Epithelial cell of prostate (primary cell): ENCODE results near the gene FLNC.

Source experiments
- DNase-seq: peaks from one replicate; pipeline ENCODE4 v3.0.0-alpha.2; 2011; ENCODE audit warnings: low read depth, low spot score
- H3K27ac ChIP-seq: fragments of 450-650 bp; 2 replicates; pipeline ENCODE4 v1.5.1; 2017; ENCODE audit warnings: mild to moderate bottlenecking

FLNC gene

DNA sequence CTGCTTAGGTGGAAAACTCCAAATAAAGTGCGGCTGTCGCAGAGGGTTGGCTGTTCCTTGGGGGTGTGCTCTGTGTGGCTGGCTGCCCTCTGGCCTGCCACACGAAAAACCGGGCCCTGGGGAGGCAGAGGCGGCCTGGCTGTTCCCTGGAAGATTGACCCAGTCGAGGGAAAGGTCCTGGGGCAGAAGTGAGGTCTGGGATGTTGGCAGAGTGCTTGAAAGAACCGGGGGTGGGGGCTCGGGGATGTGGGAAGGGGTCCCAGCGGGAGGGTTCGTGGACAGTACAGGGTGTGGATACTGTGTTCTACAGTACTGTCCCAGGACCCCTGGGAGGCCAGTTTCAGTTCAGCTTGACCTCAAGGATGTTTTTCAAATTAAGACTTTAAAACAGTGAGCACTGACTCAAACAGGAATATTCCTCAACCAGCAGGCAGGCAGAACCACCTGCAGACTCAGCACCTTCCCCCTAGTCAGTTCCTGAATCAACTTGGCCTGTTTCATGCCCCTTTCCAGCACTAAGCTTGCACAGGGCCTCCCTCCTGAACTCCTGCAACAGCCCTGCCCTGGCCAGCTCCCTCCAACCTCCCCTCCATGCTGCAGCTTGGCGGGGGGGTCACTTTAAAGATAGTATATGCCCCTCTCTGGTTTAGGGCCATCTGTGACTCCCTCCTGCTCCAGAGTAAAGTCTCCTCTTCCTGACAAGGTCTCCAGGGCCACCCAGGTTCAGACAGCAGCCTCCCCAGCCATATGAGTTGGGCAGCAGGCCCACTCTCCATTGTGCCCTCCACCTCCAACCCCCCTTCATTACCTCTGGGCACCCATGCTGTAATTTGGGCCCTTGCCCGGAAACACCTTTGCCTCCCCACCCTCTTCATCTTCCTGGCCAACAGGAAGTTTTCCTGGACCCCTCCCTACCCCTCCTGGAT is 29.3 kb downstream of the FLNC start:
- DNase-seq, result no peak
- H3K27ac ChIP-seq, result no peak overlapping the region

DNA sequence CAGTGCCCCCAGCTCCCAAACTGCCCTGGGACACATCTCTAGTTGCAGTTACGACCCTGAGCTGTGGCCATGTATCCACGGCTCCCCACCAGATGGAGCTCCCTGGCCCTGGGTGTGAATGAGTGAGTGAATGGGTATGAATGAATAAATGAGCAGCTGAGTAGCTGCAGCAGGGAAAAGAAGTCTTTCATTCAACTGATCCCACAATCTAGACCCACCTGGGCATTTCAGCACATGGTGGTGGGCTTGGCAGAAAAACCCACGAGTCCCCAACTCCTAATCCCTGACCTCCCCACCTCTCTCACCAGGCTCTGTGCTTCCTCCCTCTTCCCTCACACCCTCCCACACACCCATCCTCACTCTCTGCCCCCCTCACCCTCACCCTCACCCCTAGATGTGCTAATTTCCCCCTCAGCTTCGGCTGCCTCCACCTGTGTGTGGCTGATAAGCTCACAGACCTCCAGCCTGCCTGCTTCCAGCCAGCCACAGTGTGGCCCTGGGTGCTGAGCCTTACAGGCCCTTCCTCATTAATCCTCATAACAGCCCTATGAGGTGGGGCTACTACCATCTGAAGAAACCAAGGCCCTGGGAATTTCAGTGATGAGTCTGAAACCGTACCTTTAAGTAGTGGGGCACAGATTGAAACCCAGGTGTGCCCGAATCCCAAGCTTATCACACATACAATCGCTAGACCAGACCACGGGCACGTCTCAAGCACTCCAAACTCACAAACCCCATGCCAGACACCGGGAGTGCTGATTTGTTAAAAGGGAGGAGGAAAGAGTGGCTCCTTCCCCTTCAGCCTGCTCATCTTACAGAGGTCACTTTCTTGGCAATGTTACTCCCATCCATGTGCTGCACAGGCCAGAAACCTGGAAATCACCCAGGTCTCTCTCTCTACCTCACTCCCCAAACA is 30.2 kb downstream of the FLNC start:
- DNase-seq, result no peak
- H3K27ac ChIP-seq, result no peak overlapping the region

DNA sequence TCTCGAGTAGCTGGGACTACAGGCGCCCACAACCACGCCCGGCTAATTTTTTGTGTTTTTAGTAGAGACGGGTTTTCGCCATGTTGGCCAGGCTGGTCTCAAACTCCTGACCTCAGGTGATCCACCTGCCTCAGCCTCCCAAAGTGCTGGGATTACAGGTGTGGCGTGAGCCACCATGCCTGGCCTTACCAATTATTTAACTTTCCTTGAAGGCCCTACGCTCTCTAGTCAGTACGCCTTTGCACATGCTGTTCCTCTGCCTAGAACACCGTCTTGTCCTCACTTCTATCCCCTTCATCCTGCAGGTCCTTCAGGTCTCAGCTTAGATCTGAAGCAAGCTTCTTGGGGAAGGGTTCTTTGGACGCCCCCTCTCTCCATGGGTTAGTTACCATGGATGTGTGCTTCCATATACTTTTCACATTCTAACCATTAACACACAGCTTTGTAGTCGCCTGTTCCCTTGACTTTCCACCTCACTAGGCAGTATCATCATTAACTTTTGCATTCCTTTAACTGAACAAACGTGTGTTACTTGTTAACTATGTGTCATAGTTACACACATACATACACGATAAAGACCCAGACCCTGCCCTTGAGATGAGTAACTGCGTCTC is 31.9 kb downstream of the FLNC start:
- DNase-seq, result no peak
- H3K27ac ChIP-seq, result no peak overlapping the region

DNA sequence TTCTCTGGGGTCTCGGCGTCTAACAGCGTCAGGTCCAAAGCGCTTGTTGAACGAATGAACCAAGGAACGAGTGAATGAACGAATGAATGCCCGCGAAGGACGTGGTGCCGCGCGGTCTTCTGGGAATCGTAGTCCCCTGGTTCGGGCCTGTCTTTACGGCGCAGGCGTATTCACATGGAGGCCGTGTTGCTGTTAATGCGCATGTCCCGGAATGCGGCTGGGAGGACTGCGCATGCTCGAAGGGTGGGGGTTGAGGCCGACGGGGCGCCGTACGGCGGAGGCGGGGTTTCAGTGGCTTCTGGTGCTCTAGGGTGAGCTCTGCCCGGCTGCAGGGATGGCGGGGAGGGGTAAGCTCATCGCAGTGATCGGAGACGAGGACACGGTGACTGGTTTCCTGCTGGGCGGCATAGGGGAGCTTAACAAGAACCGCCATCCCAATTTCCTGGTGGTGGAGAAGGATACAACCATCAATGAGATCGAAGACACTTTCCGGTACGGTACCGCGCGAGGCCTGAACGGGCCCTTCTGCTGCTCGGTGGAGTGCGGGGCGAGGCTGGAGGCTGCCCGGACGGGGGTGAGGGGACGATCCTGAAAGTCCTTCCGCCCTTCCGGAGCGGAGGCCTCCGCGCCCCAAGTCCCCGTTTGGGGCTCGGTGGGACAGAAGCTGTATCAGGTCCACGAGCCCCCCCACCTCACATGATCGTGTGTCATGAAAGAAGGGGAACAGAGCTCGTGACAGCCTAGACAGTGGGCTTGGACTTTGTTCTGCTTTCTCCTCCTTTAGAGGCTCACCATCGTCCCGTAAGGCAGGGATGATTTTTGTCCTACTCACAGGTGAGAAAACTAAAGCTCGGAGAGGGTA is 32.6 kb downstream of the FLNC start, which contains the start of gene ATP6V1F:
Gene ATP6V1F (plus strand): TSS at position 286 of the 862 bp plus-strand sequence. CDS start 49 bp downstream, at position 335.
- peak; percentile 66 for DNase-seq
- peak within 1 kb of the TSS; percentile 62 for H3K27ac ChIP-seq

DNA sequence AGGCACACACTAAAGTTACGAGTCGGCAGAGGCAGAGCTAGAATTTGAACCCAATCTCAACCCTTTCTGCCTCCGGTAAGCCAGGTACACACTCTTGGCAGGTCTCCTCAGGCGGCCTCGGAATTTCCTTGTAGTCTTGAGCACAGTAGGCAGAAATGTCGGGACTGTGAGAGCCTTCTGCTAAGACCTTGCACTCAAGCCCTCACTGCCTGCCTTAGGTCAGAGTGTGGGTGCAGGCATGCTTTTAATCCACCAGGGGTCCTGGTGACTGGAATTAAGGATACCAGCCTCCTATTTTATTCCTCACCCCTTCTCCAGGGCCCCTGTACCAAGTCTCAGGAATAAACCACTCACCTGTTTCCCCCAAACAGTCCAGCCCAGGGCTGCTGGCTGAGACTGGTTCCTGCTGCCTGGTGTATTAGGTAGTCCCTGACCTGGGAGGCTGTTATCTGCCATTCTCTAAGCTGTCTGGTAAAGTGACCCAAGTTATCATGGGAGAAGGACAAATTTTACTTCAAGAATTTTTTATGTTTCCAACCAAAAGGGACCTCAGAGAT is 33.3 kb downstream of the FLNC start:
- peak overlapping the region; percentile 62 for H3K27ac ChIP-seq
- no peak for DNase-seq

DNA sequence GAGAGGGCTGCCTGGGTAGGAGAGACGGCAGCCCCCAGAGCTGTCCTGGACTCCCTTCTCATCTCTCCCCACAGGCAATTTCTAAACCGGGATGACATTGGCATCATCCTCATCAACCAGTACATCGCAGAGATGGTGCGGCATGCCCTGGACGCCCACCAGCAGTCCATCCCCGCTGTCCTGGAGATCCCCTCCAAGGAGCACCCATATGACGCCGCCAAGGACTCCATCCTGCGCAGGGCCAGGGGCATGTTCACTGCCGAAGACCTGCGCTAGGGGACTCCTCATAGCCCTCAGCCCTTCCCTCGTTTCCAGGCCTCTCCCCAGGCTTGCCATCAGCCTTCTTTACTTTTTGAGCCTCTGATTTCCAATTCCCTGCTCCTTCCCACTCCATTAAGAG is 35.1 kb downstream of the FLNC start:
- DNase-seq, result no peak
- no peak overlapping the region for H3K27ac ChIP-seq

DNA sequence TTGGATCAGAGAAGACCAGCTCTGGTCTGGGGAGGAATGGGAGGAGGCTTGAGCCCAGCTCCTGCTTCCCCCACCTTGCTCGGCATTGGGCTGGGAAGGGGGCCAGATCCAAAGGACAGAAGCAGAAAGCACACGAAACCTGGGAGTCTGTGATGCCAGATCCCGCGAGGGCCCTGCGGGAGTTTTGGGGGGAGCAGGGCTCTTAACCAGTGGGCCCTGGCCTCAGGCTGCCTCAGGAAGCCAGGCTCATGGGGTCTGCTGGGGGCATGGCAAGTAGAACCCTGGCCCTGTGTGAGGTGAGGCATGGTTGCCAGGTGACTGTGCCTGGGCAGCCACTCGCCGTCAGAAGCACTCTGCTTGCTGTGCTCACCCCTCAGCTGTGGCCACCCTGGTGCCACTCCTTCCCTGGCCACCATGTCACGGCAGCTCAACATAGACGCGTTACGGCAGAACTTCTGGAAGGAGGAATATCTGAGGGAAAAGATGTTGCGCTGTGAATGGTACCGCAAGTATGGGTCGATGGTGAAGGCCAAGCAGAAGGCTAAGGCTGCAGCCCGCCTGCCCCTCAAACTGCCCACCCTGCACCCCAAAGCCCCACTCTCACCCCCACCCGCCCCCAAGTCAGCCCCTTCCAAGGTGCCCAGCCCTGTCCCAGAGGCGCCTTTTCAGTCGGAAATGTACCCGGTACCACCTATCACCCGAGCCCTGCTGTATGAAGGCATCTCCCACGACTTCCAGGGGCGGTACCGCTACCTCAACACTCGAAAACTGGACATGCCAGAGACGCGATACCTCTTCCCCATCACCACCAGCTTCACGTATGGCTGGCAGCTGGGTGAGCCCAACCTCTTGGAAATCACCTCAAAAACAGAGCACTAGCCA is 36.0 kb downstream of the FLNC start:
- no peak overlapping the region for H3K27ac ChIP-seq
- DNase-seq, result no peak

DNA sequence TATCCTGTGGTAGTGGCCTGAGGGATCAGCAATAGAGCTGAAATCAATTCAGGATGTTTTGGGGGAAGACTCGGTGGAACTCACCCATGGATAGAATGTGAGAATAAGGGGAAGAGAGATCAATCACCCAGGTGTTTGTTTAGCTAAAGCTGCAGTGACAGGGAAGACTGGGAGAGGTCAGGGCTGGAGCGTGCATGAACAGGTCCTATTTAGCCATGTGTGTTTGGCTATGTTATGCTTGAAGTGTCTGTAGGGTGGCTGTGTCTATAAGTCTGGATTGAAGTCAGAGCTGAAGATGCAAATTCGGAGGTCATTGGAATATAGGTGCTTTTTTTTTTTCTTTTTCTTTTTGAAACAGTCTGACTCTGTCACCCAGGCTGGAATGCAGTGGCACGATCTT is 37.0 kb downstream of the FLNC start:
- no peak for DNase-seq
- H3K27ac ChIP-seq, result no peak overlapping the region

DNA sequence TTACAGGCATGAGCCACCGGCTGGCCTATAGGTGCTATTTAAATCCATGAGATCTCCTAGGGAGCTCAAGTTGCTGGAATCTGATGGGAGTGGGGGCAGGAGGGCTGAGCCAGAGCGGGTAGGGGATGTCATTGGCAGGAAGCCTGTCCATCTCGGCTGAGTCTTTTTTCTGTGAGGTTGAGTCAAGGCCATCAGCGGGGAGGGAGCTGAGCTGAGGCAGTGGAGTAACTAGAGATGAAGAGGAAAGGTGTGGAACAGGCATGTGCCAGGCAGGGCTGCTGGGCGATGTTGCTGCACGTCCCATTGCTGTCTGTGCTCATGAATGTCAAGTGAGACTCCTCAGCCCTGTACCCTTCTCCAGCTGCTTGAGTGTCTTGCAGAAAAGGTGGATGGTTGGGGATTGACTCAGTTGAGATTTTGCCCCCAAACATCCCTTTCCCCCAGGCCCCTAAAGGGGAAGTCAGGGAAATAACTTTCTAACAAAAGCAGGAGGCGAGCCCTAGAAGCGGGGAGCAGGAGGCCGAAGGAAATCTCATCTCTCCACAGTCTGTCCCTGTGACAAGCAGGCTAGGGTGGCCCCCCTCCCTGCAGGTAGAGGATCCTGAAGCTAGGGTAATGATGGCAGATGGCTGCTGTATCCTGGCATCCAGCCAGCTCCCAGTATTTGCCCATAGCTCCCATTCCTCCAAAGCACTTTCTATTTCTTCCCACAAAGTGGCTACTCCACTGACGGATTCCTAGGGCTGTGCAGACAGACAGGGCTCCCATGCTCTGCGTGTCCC is 37.8 kb downstream of the FLNC start:
- no peak for DNase-seq
- H3K27ac ChIP-seq, result no peak overlapping the region

DNA sequence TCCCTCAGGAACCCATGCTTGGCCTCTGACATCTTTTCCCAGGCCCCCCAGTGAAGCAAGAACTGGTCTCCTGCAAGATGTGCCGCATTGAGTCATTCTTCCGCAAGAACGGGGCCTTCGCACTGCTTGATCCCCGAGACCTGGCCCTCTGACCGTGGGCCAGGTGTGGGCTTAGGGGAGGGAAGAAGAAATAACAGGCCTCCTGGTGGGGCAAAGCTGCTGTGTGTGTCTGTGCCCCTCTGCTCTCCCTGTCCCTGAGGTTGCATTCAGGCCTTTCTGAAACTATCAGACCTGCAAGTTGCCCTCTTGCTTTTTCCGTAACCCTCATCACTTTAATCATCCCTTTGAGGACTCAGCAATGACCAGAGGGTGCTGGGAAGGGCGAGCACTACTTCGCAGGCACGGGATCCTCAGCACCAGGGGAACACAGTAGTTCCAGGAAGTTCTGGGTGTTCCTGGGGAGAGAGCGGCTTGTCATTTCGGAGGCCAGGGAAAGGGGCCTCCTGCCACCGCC is 38.5 kb downstream of the FLNC start:
- no peak overlapping the region for H3K27ac ChIP-seq
- DNase-seq, result no peak

DNA sequence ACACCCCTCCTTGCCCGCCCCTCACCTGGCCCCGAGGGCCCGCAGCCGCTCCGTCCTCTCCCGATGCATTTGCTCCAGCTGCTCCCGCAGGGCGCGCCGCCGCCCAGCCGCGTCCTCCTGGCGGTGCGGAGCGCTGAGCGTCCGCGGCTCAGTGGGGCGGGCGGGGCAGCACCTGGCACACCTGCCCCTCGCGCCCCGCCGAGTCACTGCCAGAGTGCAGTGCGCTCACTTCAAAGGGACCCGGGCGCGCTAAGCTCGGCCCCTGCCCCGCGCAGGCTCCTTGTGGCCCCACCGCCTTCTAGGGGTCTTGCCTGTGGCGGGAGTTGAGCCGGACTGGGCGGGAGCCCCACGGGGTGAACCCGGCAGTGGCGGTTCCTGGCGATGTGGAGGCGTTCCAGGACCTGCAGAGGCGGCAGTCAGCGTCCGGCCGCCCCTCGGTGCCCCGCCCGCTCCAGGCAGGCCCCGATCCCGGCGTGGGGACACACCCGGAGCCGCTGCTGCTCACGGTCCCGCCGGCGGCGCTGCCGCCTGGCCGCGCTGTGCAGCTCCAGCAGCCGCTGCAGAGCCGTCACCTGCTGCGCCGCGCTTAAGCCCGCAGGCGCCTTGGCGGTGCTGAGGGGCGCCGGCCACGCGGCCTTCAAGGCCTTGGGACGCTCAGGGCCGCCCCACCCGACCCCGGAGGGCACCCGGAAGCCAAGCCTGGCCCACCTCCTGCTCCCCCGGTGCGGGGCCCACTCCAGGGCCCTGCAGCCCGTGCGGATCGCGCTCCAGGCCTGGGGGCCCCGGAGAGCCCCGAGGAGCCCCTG is 39.1 kb downstream of the FLNC start:
- no peak overlapping the region for H3K27ac ChIP-seq
- DNase-seq, result no peak

DNA sequence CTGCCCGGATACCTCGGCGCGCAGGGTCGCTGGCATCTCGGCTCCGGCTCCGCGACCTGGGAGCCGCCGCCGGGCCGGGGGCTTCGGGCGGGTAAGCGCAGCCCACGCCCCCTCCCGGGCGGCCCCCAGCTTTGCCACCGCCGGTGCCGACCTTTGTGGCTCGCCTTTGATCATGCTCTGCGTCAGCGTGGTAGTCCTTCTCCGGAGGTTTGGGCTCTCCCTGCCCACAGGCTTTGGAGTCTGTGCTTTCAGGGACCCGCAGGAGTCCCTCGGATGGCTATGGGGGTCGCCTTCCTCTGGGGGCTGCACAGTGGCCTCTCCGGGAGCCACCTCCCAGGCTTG is 39.7 kb downstream of the FLNC start:
- no peak for DNase-seq

DNA sequence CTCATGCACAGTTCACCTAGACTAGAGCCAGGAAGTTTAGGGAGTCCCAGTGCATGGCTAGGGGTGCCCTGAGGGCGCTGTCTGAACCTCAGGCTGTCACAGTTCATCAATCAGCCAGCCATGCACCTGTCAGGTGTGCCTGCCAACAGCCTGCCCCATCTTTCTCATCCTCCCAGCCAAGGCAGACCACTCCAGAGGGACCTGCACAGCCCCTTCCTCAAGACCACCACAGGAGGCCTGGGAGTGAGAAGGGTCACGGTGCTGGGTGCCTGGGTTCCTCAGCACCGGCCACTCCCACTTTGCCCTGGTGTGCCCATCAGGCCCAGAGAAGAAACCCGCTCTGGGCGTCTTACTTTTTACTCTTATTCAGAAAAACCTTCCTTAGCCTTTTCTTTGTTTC is 40.8 kb downstream of the FLNC start:
- no peak for DNase-seq
- H3K27ac ChIP-seq, result no peak overlapping the region

More for the DNA sequence above, 39.7 kb downstream of the FLNC start:
- H3K27ac ChIP-seq, result no peak overlapping the region

DNA sequence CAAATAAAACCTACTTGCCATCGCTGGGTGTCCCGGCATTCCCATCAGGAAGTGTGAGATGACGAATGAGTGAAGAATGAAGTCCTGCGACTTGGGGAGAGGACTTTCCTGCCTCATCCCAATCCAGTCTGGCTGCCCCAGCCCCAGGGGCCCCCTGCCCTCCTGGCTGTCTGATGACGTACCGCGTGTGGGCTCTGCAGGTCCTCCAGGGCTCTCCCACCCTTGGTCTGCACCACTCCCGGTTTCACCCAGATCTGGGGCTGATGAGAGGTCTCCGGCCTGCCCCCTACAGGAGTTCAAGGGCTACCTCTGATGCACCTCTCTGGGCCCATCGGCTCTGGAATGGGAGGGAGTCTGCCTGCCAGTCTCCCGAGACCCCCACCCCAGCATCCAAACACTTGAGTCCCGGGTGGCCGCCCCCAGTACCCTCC is 42.2 kb downstream of the FLNC start:
- no peak overlapping the region for H3K27ac ChIP-seq
- no peak for DNase-seq

DNA sequence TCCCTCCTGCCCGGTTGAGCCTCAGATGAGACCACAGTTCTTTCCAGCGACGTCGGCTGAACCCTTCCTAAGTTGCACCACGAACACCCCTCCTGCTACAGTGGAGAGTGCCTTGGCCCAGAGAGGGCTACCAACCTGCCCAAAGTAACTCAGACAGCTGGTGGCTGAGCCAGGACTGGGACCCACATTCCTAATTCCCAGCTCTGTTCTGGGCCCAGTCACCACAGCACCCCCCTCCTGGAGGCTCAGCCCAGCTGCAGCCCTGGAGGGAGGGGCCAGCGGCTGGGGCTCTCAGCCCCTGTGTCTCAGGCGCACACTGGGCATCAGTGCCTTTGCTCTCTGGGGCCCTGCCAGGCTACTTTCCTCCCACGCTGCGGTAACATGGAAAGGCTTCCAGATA is 43.0 kb downstream of the FLNC start:
- DNase-seq, result no peak
- H3K27ac ChIP-seq, result no peak overlapping the region

DNA sequence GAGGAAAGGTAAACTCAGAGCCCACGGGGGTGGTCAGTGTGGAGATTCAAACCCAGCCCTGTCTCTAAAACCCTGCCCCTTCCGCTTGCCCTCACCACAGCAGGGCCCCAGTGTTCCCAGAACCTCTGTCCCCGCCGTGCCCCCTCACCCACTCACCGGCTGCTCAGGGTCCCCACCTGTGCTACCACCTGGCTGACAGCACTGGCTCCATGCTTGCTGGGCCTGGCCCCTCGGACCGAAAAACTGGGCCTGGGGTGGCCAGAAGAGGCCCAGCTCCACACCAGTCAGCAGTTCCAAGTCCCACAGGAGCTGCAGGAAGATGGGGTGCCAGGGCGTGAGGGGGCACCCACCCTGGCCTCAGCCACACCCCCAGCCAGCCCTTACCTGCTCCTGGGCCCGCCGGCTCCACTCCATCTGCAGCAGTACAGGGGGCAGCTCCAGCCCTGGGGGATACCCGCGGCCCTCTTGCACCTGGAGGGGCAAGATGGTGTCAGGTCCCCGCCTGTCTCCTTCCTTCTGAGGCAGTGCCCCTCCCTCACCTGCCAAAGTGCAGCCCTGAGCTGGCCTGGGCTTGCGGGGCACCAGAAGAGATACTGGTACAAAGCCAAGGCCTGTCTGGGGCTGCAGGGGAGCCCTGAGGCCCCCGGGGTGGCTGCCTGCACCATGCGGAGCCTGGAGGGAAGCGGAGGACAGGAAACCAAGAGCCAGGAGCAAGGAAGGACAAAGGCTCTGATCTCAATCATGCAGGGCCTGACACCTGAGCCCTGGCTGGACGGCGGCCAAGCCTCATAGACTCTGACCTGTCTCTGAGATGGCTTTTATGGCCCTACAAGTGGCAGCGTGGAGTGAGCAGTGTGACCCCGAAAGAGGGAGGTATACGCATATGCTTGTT is 44.2 kb downstream of the FLNC start:
- DNase-seq, result no peak
- no peak overlapping the region for H3K27ac ChIP-seq
